Endothelial cell of umbilical vein (primary cell): ENCODE results near the gene GOLGA6L10. TPM values are rescaled to one million over a fixed set of nuclear protein-coding genes. Genes with fewer than 3 reads are reported as not detected.

ENCODE experiments used
- BruUV-seq: library from RNA; stranded (reverse); fragments of 400-500 nt; replicated peaks from 2 replicates; lab custom pipeline; 2021; lab: Mats Ljungman, UMichigan
- CTCF ChIA-PET: fragments of 300-600, 350-600 bp; sonication (Branson Sonifier 250); formaldehyde crosslinking; loops from one replicate; lab custom pipeline; 2021; ENCODE audit warnings: antibody characterized with exemption, inconsistent platforms; lab: Charles Lee
- POLR2A ChIA-PET: fragments of 300-600, 350-600 bp; sonication (Branson Sonifier 250); formaldehyde crosslinking; loops from one replicate; lab custom pipeline; 2021; ENCODE audit warnings: antibody characterized with exemption, inconsistent platforms; lab: Charles Lee
- DNase-seq: peaks from one replicate; pipeline ENCODE4 v3.0.0-alpha.2; 2011; ENCODE audit warnings: low read depth, low spot score
- FAIRE-seq: peaks from 2 replicates; lab custom pipeline; 2011; peaks lifted over from hg19 to GRCh38; lab: Jason Lieb, UNC
- H2AFZ ChIP-seq: 2 replicates; pipeline ENCODE4 v1.6.0; 2012; ENCODE audit warnings: low read depth, low read length, control low read depth, inconsistent platforms
- H3K27ac ChIP-seq: 2 replicates; pipeline ENCODE4 v1.5.1; 2011; ENCODE audit warnings: low read depth, mild to moderate bottlenecking, control low read depth, low read length, moderate library complexity; ENCODE audit not compliant: insufficient read depth
- H3K27me3 ChIP-seq, 2 experiments: 2 replicates each; pipeline versions ENCODE4 v1.6.0 to v1.6.1; 2011; ENCODE audit warnings: low read length in 2 of 2, mixed read lengths in 1 of 2; ENCODE audit not compliant: control insufficient read depth in 2 of 2, insufficient read depth in 2 of 2
- H3K36me3 ChIP-seq, 2 experiments: 2 replicates in 1 of 2; 3 replicates in 1 of 2; pipeline ENCODE4 v1.5.1; 2011; ENCODE audit warnings: low read length in 2 of 2, mild to moderate bottlenecking in 1 of 2, moderate library complexity in 1 of 2; ENCODE audit not compliant: control insufficient read depth in 2 of 2, insufficient read depth in 2 of 2; ENCODE audit errors: extremely low read depth in 1 of 2
- H3K4me1 ChIP-seq: 3 replicates; pipeline ENCODE4 v1.5.1; 2011; ENCODE audit warnings: mild to moderate bottlenecking, low read length; ENCODE audit not compliant: control insufficient read depth, insufficient read depth; ENCODE audit errors: extremely low read depth
- H3K4me2 ChIP-seq: 2 replicates; pipeline ENCODE4 v1.6.1; 2011; ENCODE audit warnings: low read length, control low read depth, mixed read lengths; ENCODE audit not compliant: insufficient read depth
- H3K4me3 ChIP-seq, 3 experiments: fragments of 200-600 bp in 1 of 3; sonication (generic), shearing (Covaris generic) in 1 of 3; replicated peaks in 1 of 3; 2 replicates each; pipeline ENCODE4 v1.5.1; 2011 to 2016; ENCODE audit warnings: control low read depth in 3 of 3, low read length in 3 of 3, mild to moderate bottlenecking in 2 of 3, inconsistent platforms in 1 of 3, low read depth in 1 of 3, moderate library complexity in 1 of 3; ENCODE audit not compliant: insufficient read depth in 1 of 3
- H3K79me2 ChIP-seq: 2 replicates; pipeline ENCODE4 v1.6.0; 2012; ENCODE audit warnings: low read length, inconsistent platforms; ENCODE audit not compliant: control insufficient read depth, insufficient read depth
- H3K9ac ChIP-seq: replicated peaks from 2 replicates; pipeline ENCODE3; 2011; ENCODE audit warnings: low read length, control low read depth; ENCODE audit not compliant: insufficient read depth; ENCODE audit errors: extremely low read depth
- H3K9me1 ChIP-seq: replicated peaks from 3 replicates; pipeline ENCODE4 v1.6.0; 2011; ENCODE audit warnings: mild to moderate bottlenecking, low read length; ENCODE audit not compliant: control insufficient read depth, insufficient read depth; ENCODE audit errors: extremely low read depth
- H3K9me3 ChIP-seq: replicated peaks from 2 replicates; pipeline ENCODE4 v1.5.1; 2012; ENCODE audit warnings: low read length, inconsistent platforms; ENCODE audit not compliant: control insufficient read depth, insufficient read depth
- H4K20me1 ChIP-seq: replicated peaks from 2 replicates; pipeline ENCODE3; 2011; ENCODE audit warnings: mild to moderate bottlenecking, low read length; ENCODE audit not compliant: control insufficient read depth, insufficient read depth; ENCODE audit errors: extremely low read depth
- CTCF ChIP-seq, 2 donors: IDR thresholded peaks; 1 replicate in 1 of 2; 2 replicates in 1 of 2; pipeline ENCODE4 v1.5.1; 2011; ENCODE audit warnings: low read length in 2 of 2, mild to moderate bottlenecking in 2 of 2, moderate library complexity in 2 of 2, control low read depth in 1 of 2, inconsistent platforms in 1 of 2, low read depth in 1 of 2; ENCODE audit not compliant: insufficient read depth in 1 of 2; ENCODE audit errors: extremely low read depth in 1 of 2
- EZH2 ChIP-seq: IDR thresholded peaks from 2 replicates; pipeline ENCODE4 v1.6.1; 2012; ENCODE audit warnings: borderline replicate concordance, low read depth, mild to moderate bottlenecking, moderate library complexity, low read length, inconsistent platforms; ENCODE audit not compliant: severe bottlenecking
- FOS ChIP-seq: IDR thresholded peaks from 2 replicates; pipeline ENCODE4 v1.6.1; 2011; ENCODE audit warnings: mild to moderate bottlenecking, low read length, moderate library complexity, borderline replicate concordance; ENCODE audit not compliant: insufficient read depth
- GATA2 ChIP-seq: IDR thresholded peaks from 2 replicates; pipeline ENCODE4 v1.7.0; 2011; ENCODE audit warnings: low read depth, mild to moderate bottlenecking, moderate library complexity, mixed read lengths, low read length; ENCODE audit not compliant: insufficient read length, insufficient read depth
- JUN ChIP-seq: IDR thresholded peaks from 2 replicates; pipeline ENCODE4 v1.6.1; 2011; ENCODE audit warnings: borderline replicate concordance, low read depth; ENCODE audit not compliant: insufficient read length, insufficient read depth
- MYC ChIP-seq: IDR thresholded peaks from one replicate; pipeline ENCODE4 v1.6.1; 2011; ENCODE audit warnings: mild to moderate bottlenecking, low read depth, low read length
- POLR2A ChIP-seq: IDR thresholded peaks from 2 replicates; pipeline ENCODE4 v1.6.1; 2012; ENCODE audit warnings: low read depth, mild to moderate bottlenecking, control low read depth, low read length
- POLR2AphosphoS5 ChIP-seq: IDR thresholded peaks from 2 replicates; pipeline ENCODE4 v1.6.1; 2012; ENCODE audit warnings: low read depth, mild to moderate bottlenecking, control low read depth, low read length, moderate library complexity; ENCODE audit not compliant: insufficient read depth
- dilution Hi-C: fragments of 300-500 bp; cut with MboI; formaldehyde crosslinking; loops from one replicate; pipeline ENCODE4 v1.15.0; 2019; ENCODE audit warnings: low sequenced_read_pairs; ENCODE audit not compliant: extremely low pct_ligation_motif_present
- intact Hi-C: fragments of 100-400 bp; cut with micrococcal nuclease; formaldehyde crosslinking; loops from one replicate; pipeline ENCODE4 v1.10.0; 2022
- polyA plus RNA-seq, 4 experiments: library from polyadenylated mRNA; depleted of rRNA in 3 of 4; stranded (reverse) in 3 of 4; unstranded in 1 of 4; fragments of >200 nt; gene quantifications; 2 replicates each; pipeline versions ENCODE4 v1.2.1 to v1.2.3, GENCODE V29; 2011 to 2012; ENCODE audit warnings: missing spikeins in 1 of 4
- total RNA-seq: library from RNA; stranded (reverse); gene quantifications from 2 replicates; pipeline ENCODE4 v1.2.3, GENCODE V29; 2021
- TF ChIP-seq, protein P1 (sequence below): IDR thresholded peaks from 2 replicates; pipeline ENCODE4 v1.6.1; 2011; ENCODE audit not compliant: insufficient read depth, insufficient read length

The GOLGA6L10 gene
- total and polyA plus RNA-seq, 2 donors (not counting 3 experiments of a cell fraction or from before 2014, with no cell fraction given): 1.2 to 3.9 TPM

DNA sequence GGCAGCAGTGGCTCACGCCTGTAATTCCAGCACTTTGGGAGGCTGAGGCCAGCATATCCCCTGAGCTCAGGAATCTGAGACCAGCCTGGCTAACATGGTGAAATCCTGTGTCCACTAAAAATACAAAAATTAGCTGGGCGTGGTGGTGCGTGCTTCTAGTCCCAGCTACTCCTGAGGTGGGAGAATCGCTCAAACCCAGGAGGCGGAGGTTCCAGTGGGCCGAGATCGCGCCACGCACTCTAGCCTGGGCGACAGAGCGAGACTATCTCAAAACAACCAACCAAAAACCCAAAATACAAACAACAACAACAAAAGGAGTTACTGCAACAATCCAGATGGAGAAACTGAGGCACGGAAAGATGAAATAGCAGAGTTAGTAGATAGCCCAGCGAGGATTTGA, 51.2 kb downstream of the GOLGA6L10 start:
- Histone ChIP-seq H3K9ac (no peak overlapping the region), H2AFZ (no peak overlapping the region), H3K27ac (no peak overlapping the region), H3K9me3 (no peaks in the 10 kb centered on the region), H3K4me3 (no peak overlapping the region), H3K79me2 (no peaks in the 10 kb centered on the region), H4K20me1 (no peaks in the 10 kb centered on the region), H3K36me3 (no peaks in the 10 kb centered on the region), H3K4me2 (no peak overlapping the region), H3K9me1 (no peaks in the 10 kb centered on the region), H3K27me3 (no peaks in the 10 kb centered on the region), H3K4me1 (no peaks in the 10 kb centered on the region)
- DNase-seq (no peak), FAIRE-seq (no peak)
- CTCF ChIA-PET: no interaction called here
- POLR2A ChIA-PET: no interaction called here
- TF ChIP-seq EZH2 (no peak), MYC (no peak), JUN (no peak), POLR2AphosphoS5 (no peak), CTCF (IDR thresholded peaks at IDR 0.05; ENCODE audit: extremely low read depth in 1 of 2, insufficient read depth in 1 of 2, low read depth in 1 of 2, low read length in 2 of 2) (no peak), GATA2 (no peak), POLR2A (no peak), FOS (no peak)
- TF ChIP-seq, protein P1, sequence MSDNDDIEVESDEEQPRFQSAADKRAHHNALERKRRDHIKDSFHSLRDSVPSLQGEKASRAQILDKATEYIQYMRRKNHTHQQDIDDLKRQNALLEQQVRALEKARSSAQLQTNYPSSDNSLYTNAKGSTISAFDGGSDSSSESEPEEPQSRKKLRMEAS: no peak
- dilution Hi-C loops (no loop called here), intact Hi-C loops (no loop called here)
- no TSS peak for BruUV-seq
